HepG2 (cell line): ENCODE measurements around the gene HAUS5. TPM values are rescaled to one million over a fixed set of nuclear protein-coding genes. Genes with fewer than 3 reads are reported as not detected.

ENCODE experiments used
- CHD4 ChIP-seq: fragments of 200-600 bp; sonication (generic); IDR thresholded peaks from 2 replicates; pipeline ENCODE4 v1.7.0; 2017; ENCODE audit warnings: mild to moderate bottlenecking, low read length, borderline replicate concordance
- GATAD1 ChIP-seq: IDR thresholded peaks from 2 replicates; pipeline ENCODE4 v1.6.1; 2016; ENCODE audit warnings: missing genetic modification reagents, missing compliant biosample characterization
- HOXD1 ChIP-seq: sonication (generic); formaldehyde crosslinking; IDR thresholded peaks from 2 replicates; pipeline ENCODE4 v1.5.0; 2020; ENCODE audit warnings: missing genetic modification reagents
- NCOA1 ChIP-seq: sonication (generic); formaldehyde crosslinking; IDR thresholded peaks from 2 replicates; pipeline ENCODE4 v1.9.0; 2021; ENCODE audit warnings: missing genetic modification reagents
- PHF8 ChIP-seq: sonication (generic); formaldehyde crosslinking; IDR thresholded peaks from 2 replicates; pipeline ENCODE4 v1.5.0; 2020; ENCODE audit warnings: missing genetic modification reagents
- PITX1 ChIP-seq: sonication (generic); formaldehyde crosslinking; IDR thresholded peaks from 2 replicates; pipeline ENCODE4 v1.5.1; 2020; ENCODE audit warnings: mild to moderate bottlenecking, missing genetic modification reagents
- SOX13 ChIP-seq, 3 experiments: fragments of 450-650 bp in 1 of 3; sonication (generic) in 1 of 3; formaldehyde crosslinking in 1 of 3; IDR thresholded peaks in 2 of 3; conservative IDR thresholded peaks in 1 of 3; 2 replicates each; pipeline versions ENCODE4 v1.5.0 to v1.6.1; 2016 to 2020; ENCODE audit warnings: antibody characterized with exemption in 1 of 3, mild to moderate bottlenecking in 1 of 3, missing compliant biosample characterization in 1 of 3, missing genetic modification reagents in 1 of 3, moderate library complexity in 1 of 3
- SOX5 ChIP-seq: IDR thresholded peaks from 2 replicates; pipeline ENCODE4 v1.6.1; 2016; ENCODE audit warnings: borderline replicate concordance
- TAF15 ChIP-seq: fragments of 200-400 bp; formaldehyde crosslinking; IDR thresholded peaks from one replicate; pipeline ENCODE4 v1.6.1; 2018; ENCODE audit warnings: mild to moderate bottlenecking, low read depth, low read length; ENCODE audit not compliant: poor library complexity, severe bottlenecking
- TARDBP ChIP-seq: sonication (generic); formaldehyde crosslinking; IDR thresholded peaks from 2 replicates; pipeline ENCODE4 v1.8.0; 2022; ENCODE audit warnings: mild to moderate bottlenecking, missing genetic modification reagents
- TEAD3 ChIP-seq: optimal IDR thresholded peaks from 2 replicates; pipeline ENCODE3; 2016; ENCODE audit warnings: borderline replicate concordance
- TOE1 ChIP-seq: sonication (generic); formaldehyde crosslinking; IDR thresholded peaks from 2 replicates; pipeline ENCODE4 v1.4.0; 2020; ENCODE audit warnings: mild to moderate bottlenecking, missing genetic modification reagents
- XRCC5 ChIP-seq: fragments of 200-400 bp; formaldehyde crosslinking; optimal IDR thresholded peaks from 2 replicates; pipeline ENCODE3; 2017; ENCODE audit warnings: mild to moderate bottlenecking, low read length
- ZNF644 ChIP-seq: IDR thresholded peaks from 2 replicates; pipeline ENCODE4 v1.6.1; 2016; ENCODE audit warnings: low read depth
- polyA plus RNA-seq, 8 experiments: library from polyadenylated mRNA; depleted of rRNA in 3 of 8; stranded (reverse) in 7 of 8; unstranded in 1 of 8; fragments of >200 nt; fragmentation: Illumina TruSeq in 4 of 8; extraction: Trizol in 4 of 8; gene quantifications; 2 replicates each; pipeline versions ENCODE4 v1.2.1 to v1.2.3, GENCODE V29; 2011 to 2016; ENCODE audit warnings: low read depth in 4 of 8, missing spikeins in 1 of 8, mixed read lengths in 1 of 8; ENCODE audit not compliant: insufficient read depth in 1 of 8
- total RNA-seq, 5 experiments: library from RNA; depleted of rRNA; stranded (reverse); fragments of >200 nt; fragmentation: Illumina TruSeq; extraction: Trizol; gene quantifications; 2 replicates each; pipeline ENCODE4 v1.2.3, GENCODE V29; 2016; ENCODE audit warnings: low read depth in 1 of 5
- TF ChIP-seq, protein P1 (sequence below): IDR thresholded peaks from 2 replicates; pipeline ENCODE4 v1.6.1; 2018; ENCODE audit warnings: missing genetic modification reagents, mild to moderate bottlenecking, missing compliant biosample characterization
- TF ChIP-seq, protein P2 (sequence below): sonication (generic); formaldehyde crosslinking; IDR thresholded peaks from 2 replicates; pipeline ENCODE4 v1.5.1; 2020; ENCODE audit warnings: mild to moderate bottlenecking, missing genetic modification reagents, borderline replicate concordance
- TF ChIP-seq, protein P3 (sequence below): sonication (generic); formaldehyde crosslinking; IDR thresholded peaks from 2 replicates; pipeline ENCODE4 v1.5.0; 2020; ENCODE audit warnings: mild to moderate bottlenecking, missing genetic modification reagents, borderline replicate concordance
- TF ChIP-seq, protein P4 (sequence below): sonication (generic); formaldehyde crosslinking; IDR thresholded peaks from 2 replicates; pipeline ENCODE4 v1.5.0; 2020; ENCODE audit warnings: missing genetic modification reagents
- TF ChIP-seq, protein P5 (sequence below): IDR thresholded peaks from 2 replicates; pipeline ENCODE4 v1.6.1; 2016; ENCODE audit warnings: mild to moderate bottlenecking, missing biosample characterization, missing genetic modification reagents

Gene HAUS5
- total and polyA plus RNA-seq, 2 of the 13 experiments (the other 11 are each of a cell fraction or from before 2014, with no cell fraction given): 10.3 to 17.7 TPM

DNA sequence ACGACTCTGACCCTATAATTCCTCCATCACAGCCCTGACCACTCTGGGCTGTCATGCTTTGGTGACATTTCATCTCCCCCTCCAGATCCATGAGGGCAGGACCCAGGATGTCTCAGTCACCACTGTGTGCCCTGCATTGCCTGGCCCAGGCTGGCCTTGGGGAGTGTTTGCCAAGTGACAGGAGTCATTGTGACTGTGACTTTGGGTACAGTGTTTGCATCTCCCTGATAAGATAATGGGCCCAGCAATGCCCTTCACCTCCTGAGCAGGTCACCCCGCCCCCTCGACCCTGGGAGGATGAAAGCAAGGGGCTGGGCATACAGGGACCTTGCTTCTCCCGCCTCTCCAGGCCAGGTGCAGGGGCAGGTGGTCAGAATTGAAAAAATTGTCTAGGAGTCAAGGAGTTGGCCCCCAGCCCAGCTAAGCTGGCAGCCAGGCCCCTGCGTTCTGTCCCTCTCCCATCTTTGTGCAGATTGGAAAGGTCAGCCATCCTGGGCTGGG lies 43.2 kb upstream of the HAUS5 start (continued):
- TF ChIP-seq PHF8 (CRISPR knock-in tag) (peak; percentile 32; the same call in 1 of the 2 replicates), TAF15 (no peak), HOXD1 (CRISPR knock-in tag) (no peak), TEAD3 (CRISPR knock-in tag) (peak; percentile 56), GATAD1 (peak; percentile 37; the same call in 1 of the 2 replicates), TOE1 (no peak), ZNF644 (CRISPR knock-in tag) (peak; percentile 32; the same call in 1 of the 2 replicates), NCOA1 (CRISPR knock-in tag) (peak; percentile 92), SOX13 (IDR thresholded peaks at IDR 0.05) (peak; percentile 52; the same call in 1 of the 2 replicates), SOX13 (CRISPR knock-in tag; conservative IDR thresholded peaks at IDR 0.05 in 1 of 2, IDR thresholded peaks at IDR 0.05 in 1 of 2) (peak in 1 of 2 experiments; percentile 95; a peak in 2 of 4 replicates), XRCC5 (peak; percentile 42), TARDBP (CRISPR knock-in tag) (peak; percentile 61; the same call in 1 of the 2 replicates), PITX1 (CRISPR knock-in tag) (peak; percentile 81; the same call in 1 of the 2 replicates), SOX5 (peak; percentile 83), CHD4 (no peak)
- TF ChIP-seq, protein P1, sequence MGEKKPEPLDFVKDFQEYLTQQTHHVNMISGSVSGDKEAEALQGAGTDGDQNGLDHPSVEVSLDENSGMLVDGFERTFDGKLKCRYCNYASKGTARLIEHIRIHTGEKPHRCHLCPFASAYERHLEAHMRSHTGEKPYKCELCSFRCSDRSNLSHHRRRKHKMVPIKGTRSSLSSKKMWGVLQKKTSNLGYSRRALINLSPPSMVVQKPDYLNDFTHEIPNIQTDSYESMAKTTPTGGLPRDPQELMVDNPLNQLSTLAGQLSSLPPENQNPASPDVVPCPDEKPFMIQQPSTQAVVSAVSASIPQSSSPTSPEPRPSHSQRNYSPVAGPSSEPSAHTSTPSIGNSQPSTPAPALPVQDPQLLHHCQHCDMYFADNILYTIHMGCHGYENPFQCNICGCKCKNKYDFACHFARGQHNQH (CRISPR knock-in tag): peak; percentile 30; the same call in 1 of the 2 replicates
- TF ChIP-seq, protein P2, sequence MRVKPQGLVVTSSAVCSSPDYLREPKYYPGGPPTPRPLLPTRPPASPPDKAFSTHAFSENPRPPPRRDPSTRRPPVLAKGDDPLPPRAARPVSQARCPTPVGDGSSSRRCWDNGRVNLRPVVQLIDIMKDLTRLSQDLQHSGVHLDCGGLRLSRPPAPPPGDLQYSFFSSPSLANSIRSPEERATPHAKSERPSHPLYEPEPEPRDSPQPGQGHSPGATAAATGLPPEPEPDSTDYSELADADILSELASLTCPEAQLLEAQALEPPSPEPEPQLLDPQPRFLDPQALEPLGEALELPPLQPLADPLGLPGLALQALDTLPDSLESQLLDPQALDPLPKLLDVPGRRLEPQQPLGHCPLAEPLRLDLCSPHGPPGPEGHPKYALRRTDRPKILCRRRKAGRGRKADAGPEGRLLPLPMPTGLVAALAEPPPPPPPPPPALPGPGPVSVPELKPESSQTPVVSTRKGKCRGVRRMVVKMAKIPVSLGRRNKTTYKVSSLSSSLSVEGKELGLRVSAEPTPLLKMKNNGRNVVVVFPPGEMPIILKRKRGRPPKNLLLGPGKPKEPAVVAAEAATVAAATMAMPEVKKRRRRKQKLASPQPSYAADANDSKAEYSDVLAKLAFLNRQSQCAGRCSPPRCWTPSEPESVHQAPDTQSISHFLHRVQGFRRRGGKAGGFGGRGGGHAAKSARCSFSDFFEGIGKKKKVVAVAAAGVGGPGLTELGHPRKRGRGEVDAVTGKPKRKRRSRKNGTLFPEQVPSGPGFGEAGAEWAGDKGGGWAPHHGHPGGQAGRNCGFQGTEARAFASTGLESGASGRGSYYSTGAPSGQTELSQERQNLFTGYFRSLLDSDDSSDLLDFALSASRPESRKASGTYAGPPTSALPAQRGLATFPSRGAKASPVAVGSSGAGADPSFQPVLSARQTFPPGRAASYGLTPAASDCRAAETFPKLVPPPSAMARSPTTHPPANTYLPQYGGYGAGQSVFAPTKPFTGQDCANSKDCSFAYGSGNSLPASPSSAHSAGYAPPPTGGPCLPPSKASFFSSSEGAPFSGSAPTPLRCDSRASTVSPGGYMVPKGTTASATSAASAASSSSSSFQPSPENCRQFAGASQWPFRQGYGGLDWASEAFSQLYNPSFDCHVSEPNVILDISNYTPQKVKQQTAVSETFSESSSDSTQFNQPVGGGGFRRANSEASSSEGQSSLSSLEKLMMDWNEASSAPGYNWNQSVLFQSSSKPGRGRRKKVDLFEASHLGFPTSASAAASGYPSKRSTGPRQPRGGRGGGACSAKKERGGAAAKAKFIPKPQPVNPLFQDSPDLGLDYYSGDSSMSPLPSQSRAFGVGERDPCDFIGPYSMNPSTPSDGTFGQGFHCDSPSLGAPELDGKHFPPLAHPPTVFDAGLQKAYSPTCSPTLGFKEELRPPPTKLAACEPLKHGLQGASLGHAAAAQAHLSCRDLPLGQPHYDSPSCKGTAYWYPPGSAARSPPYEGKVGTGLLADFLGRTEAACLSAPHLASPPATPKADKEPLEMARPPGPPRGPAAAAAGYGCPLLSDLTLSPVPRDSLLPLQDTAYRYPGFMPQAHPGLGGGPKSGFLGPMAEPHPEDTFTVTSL (CRISPR knock-in tag): 0 out of 2 replicates have a peak, but pooled peaks have one; percentile 30
- TF ChIP-seq, protein P3, sequence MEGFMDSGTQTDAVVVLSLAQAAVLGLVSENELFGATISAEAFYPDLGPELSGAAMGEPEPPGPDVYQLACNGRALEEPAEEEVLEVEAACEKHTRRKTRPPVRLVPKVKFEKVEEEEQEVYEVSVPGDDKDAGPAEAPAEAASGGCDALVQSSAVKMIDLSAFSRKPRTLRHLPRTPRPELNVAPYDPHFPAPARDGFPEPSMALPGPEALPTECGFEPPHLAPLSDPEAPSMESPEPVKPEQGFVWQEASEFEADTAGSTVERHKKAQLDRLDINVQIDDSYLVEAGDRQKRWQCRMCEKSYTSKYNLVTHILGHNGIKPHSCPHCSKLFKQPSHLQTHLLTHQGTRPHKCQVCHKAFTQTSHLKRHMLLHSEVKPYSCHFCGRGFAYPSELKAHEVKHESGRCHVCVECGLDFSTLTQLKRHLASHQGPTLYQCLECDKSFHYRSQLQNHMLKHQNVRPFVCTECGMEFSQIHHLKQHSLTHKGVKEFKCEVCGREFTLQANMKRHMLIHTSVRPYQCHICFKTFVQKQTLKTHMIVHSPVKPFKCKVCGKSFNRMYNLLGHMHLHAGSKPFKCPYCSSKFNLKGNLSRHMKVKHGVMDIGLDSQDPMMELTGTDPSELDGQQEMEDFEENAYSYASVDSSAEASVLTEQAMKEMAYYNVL (CRISPR knock-in tag): peak; percentile 38; the same call in 1 of the 2 replicates
- TF ChIP-seq, protein P4, sequence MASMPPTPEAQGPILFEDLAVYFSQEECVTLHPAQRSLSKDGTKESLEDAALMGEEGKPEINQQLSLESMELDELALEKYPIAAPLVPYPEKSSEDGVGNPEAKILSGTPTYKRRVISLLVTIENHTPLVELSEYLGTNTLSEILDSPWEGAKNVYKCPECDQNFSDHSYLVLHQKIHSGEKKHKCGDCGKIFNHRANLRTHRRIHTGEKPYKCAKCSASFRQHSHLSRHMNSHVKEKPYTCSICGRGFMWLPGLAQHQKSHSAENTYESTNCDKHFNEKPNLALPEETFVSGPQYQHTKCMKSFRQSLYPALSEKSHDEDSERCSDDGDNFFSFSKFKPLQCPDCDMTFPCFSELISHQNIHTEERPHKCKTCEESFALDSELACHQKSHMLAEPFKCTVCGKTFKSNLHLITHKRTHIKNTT (CRISPR knock-in tag): no peak
- TF ChIP-seq, protein P5, sequence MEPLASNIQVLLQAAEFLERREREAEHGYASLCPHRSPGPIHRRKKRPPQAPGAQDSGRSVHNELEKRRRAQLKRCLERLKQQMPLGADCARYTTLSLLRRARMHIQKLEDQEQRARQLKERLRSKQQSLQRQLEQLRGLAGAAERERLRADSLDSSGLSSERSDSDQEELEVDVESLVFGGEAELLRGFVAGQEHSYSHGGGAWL (CRISPR knock-in tag): no peak
